WTC11 (cell line): ENCODE data around the gene ARMC9. TPM values are rescaled to one million over a fixed set of nuclear protein-coding genes. Genes with fewer than 3 reads are reported as not detected.

Source experiments
- ATAC-seq: fragments of 200-7000 bp; cut with Tn5 transposase; 2 replicates; pipeline ENCODE4 v1.10.0; 2021; ENCODE audit warnings: mild to moderate bottlenecking, moderate library complexity
- CTCF ChIA-PET: fragments of 300-600 bp; sonication (Branson Sonifier 250); formaldehyde crosslinking; loops from one replicate; lab custom pipeline; 2021; ENCODE audit warnings: antibody characterized with exemption; lab: Charles Lee
- POLR2A ChIA-PET: fragments of 350-600 bp; sonication (Branson Sonifier 250); formaldehyde crosslinking; loops from one replicate; lab custom pipeline; 2021; ENCODE audit warnings: antibody characterized with exemption; lab: Charles Lee
- DNase-seq: peaks from one replicate; pipeline ENCODE4 v3.0.0; 2021; ENCODE audit warnings: low spot score
- H3K27ac Mint-ChIP-seq: 2 replicates; pipeline ENCODE4 v1.8.0; 2021; ENCODE audit warnings: mixed read lengths
- H3K27me3 Mint-ChIP-seq: 2 replicates; pipeline ENCODE4 v1.8.0; 2021; ENCODE audit warnings: low read depth, mild to moderate bottlenecking, moderate library complexity, mixed read lengths
- H3K36me3 Mint-ChIP-seq: 2 replicates; pipeline ENCODE4 v1.8.0; 2021; ENCODE audit warnings: mixed read lengths
- H3K4me1 Mint-ChIP-seq: 2 replicates; pipeline ENCODE4 v1.8.0; 2022; ENCODE audit warnings: mixed read lengths
- H3K4me3 Mint-ChIP-seq: 2 replicates; pipeline ENCODE4 v1.8.0; 2021; ENCODE audit warnings: mild to moderate bottlenecking, moderate library complexity, mixed read lengths
- H3K9me3 Mint-ChIP-seq: 2 replicates; pipeline ENCODE4 v1.8.0; 2021; ENCODE audit warnings: mixed read lengths
- CREB1 ChIP-seq: sonication (generic); formaldehyde crosslinking; IDR thresholded peaks from 2 replicates; pipeline ENCODE4 v1.8.0; 2023; ENCODE audit warnings: mild to moderate bottlenecking, missing genetic modification reagents
- FOXJ3 ChIP-seq: sonication (generic); formaldehyde crosslinking; IDR thresholded peaks from 2 replicates; pipeline ENCODE4 v1.9.0; 2021; ENCODE audit warnings: missing genetic modification reagents, mild to moderate bottlenecking, borderline replicate concordance
- GABPB1 ChIP-seq: sonication (generic); formaldehyde crosslinking; IDR thresholded peaks from 2 replicates; pipeline ENCODE4 v1.8.1; 2023; ENCODE audit warnings: mild to moderate bottlenecking, missing genetic modification reagents
- HMGA2 ChIP-seq: fragments of 250-450 bp; sonication (Bioruptor Pico); IDR thresholded peaks from 2 replicates; pipeline ENCODE4 v1.4.0; 2021; ENCODE audit warnings: mild to moderate bottlenecking, moderate library complexity
- JUN ChIP-seq: sonication (generic); formaldehyde crosslinking; IDR thresholded peaks from 2 replicates; pipeline ENCODE4 v1.8.0; 2023; ENCODE audit warnings: mild to moderate bottlenecking, missing genetic modification reagents
- NR2C2 ChIP-seq: sonication (generic); formaldehyde crosslinking; IDR thresholded peaks from 2 replicates; pipeline ENCODE4 v1.8.0; 2022; ENCODE audit warnings: mild to moderate bottlenecking, missing genetic modification reagents
- SMAD4 ChIP-seq: sonication (generic); formaldehyde crosslinking; IDR thresholded peaks from 2 replicates; pipeline ENCODE4 v1.8.0; 2022; ENCODE audit warnings: mild to moderate bottlenecking, missing genetic modification reagents
- TCF7 ChIP-seq: sonication (generic); formaldehyde crosslinking; IDR thresholded peaks from 2 replicates; pipeline ENCODE4 v1.8.0; 2022; ENCODE audit warnings: mild to moderate bottlenecking, low read depth, missing genetic modification reagents, moderate library complexity
- ZBTB21 ChIP-seq: sonication (generic); formaldehyde crosslinking; IDR thresholded peaks from 2 replicates; pipeline ENCODE4 v1.8.1; 2023; ENCODE audit warnings: mild to moderate bottlenecking, missing genetic modification reagents, borderline replicate concordance
- ZNF138 ChIP-seq: sonication (generic); formaldehyde crosslinking; conservative IDR thresholded peaks from 2 replicates; pipeline ENCODE4 v1.8.1; 2022; ENCODE audit warnings: mild to moderate bottlenecking, moderate library complexity, missing genetic modification reagents
- ZNF232 ChIP-seq: sonication (generic); formaldehyde crosslinking; IDR thresholded peaks from 2 replicates; pipeline ENCODE4 v1.8.0; 2022; ENCODE audit warnings: mild to moderate bottlenecking, missing genetic modification reagents
- ZNF317 ChIP-seq: sonication (generic); formaldehyde crosslinking; IDR thresholded peaks from 2 replicates; pipeline ENCODE4 v1.8.1; 2023; ENCODE audit warnings: low read depth, mild to moderate bottlenecking, moderate library complexity, missing genetic modification reagents, borderline replicate concordance
- ZNF396 ChIP-seq: fragments of 250-450 bp; sonication (Bioruptor Pico); IDR thresholded peaks from 2 replicates; pipeline ENCODE4 v1.8.0; 2021; ENCODE audit warnings: mild to moderate bottlenecking, moderate library complexity, borderline replicate concordance
- ZNF416 ChIP-seq: fragments of 250-450 bp; sonication (Bioruptor Pico); IDR thresholded peaks from 2 replicates; pipeline ENCODE4 v1.9.0; 2021; ENCODE audit warnings: mild to moderate bottlenecking, inconsistent platforms
- total RNA-seq: library from RNA; stranded (reverse); gene quantifications from 3 replicates; pipeline ENCODE4 v1.2.3, GENCODE V29; 2021
- TF ChIP-seq, protein P1 (sequence below): sonication (generic); formaldehyde crosslinking; IDR thresholded peaks from 2 replicates; pipeline ENCODE4 v1.8.1; 2023; ENCODE audit warnings: mild to moderate bottlenecking, missing genetic modification reagents, moderate library complexity
- TF ChIP-seq, protein P2 (sequence below): sonication (generic); formaldehyde crosslinking; IDR thresholded peaks from 2 replicates; pipeline ENCODE4 v1.8.0; 2023; ENCODE audit warnings: missing genetic modification reagents
- TF ChIP-seq, protein P3 (sequence below): fragments of 250-450 bp; sonication (Bioruptor Pico); IDR thresholded peaks from 2 replicates; pipeline ENCODE4 v1.9.0; 2021; ENCODE audit warnings: moderate library complexity, mild to moderate bottlenecking, inconsistent platforms, borderline replicate concordance
- TF ChIP-seq, protein P4 (sequence below): sonication (generic); formaldehyde crosslinking; conservative IDR thresholded peaks from 2 replicates; pipeline ENCODE4 v1.8.1; 2023; ENCODE audit warnings: mild to moderate bottlenecking, low read depth, missing genetic modification reagents, moderate library complexity
- TF ChIP-seq, protein P5 (sequence below): sonication (generic); formaldehyde crosslinking; IDR thresholded peaks from 2 replicates; pipeline ENCODE4 v1.8.1; 2023; ENCODE audit warnings: mild to moderate bottlenecking, missing genetic modification reagents, borderline replicate concordance
- TF ChIP-seq, protein P6 (sequence below): sonication (generic); formaldehyde crosslinking; IDR thresholded peaks from 2 replicates; pipeline ENCODE4 v1.8.0; 2022; ENCODE audit warnings: mild to moderate bottlenecking, missing genetic modification reagents
- TF ChIP-seq, protein P7 (sequence below): fragments of 250-450 bp; sonication (Bioruptor Pico); conservative IDR thresholded peaks from 2 replicates; pipeline ENCODE4 v1.9.0; 2021; ENCODE audit warnings: mild to moderate bottlenecking
- TF ChIP-seq, protein P8 (sequence below): sonication (generic); formaldehyde crosslinking; IDR thresholded peaks from 2 replicates; pipeline ENCODE4 v1.8.1; 2023; ENCODE audit warnings: mild to moderate bottlenecking, missing genetic modification reagents

Gene ARMC9
- total RNA-seq, 1 experiment from 2014 or later: 34.9 TPM

DNA sequence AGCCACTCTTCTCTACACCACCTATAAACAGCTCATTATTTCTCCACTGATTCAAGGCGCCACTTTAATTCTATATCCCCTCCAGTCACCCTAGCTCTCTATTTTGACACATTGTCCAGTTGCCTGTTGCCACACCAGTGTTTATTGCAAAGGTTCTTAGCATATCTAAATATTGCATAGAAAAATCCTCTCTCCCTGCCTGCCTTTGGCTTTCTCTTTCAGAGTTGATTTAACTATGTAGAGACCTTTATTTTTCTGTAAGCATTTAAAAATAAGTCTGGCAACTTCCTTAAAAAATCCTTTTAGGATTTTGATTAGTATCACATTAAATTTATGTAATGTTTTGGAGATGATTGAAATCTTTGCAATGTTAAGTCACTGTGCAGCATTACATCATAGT lies 149.2 kb downstream of the ARMC9 start:
- H3K4me3 Mint-ChIP-seq: no peak overlapping the region
- ATAC-seq: no peak
- POLR2A ChIA-PET: interaction anchor here (0.9 kb wide), 1 partner anchor 93 kb away, joined by 3 read pairs; no protein-coding TSS in a partner anchor
- TF ChIP-seq NR2C2 (CRISPR knock-in tag): no peak
- TF ChIP-seq TCF7 (CRISPR knock-in tag): no peak
- TF ChIP-seq ZNF396 (CRISPR knock-in tag): no peak
- no peak for TF ChIP-seq ZNF317 (CRISPR knock-in tag)
- TF ChIP-seq, protein P1, sequence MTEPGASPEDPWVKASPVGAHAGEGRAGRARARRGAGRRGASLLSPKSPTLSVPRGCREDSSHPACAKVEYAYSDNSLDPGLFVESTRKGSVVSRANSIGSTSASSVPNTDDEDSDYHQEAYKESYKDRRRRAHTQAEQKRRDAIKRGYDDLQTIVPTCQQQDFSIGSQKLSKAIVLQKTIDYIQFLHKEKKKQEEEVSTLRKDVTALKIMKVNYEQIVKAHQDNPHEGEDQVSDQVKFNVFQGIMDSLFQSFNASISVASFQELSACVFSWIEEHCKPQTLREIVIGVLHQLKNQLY (CRISPR knock-in tag): no peak
- TF ChIP-seq GABPB1 (CRISPR knock-in tag): no peak
- TF ChIP-seq, protein P2, sequence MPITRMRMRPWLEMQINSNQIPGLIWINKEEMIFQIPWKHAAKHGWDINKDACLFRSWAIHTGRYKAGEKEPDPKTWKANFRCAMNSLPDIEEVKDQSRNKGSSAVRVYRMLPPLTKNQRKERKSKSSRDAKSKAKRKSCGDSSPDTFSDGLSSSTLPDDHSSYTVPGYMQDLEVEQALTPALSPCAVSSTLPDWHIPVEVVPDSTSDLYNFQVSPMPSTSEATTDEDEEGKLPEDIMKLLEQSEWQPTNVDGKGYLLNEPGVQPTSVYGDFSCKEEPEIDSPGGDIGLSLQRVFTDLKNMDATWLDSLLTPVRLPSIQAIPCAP: no peak
- TF ChIP-seq, protein P3, sequence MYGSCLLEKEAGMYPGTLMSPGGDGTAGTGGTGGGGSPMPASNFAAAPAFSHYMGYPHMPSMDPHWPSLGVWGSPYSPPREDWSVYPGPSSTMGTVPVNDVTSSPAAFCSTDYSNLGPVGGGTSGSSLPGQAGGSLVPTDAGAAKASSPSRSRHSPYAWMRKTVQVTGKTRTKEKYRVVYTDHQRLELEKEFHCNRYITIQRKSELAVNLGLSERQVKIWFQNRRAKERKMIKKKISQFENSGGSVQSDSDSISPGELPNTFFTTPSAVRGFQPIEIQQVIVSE (CRISPR knock-in tag): no peak
- no peak for TF ChIP-seq CREB1 (CRISPR knock-in tag)
- TF ChIP-seq, protein P4, sequence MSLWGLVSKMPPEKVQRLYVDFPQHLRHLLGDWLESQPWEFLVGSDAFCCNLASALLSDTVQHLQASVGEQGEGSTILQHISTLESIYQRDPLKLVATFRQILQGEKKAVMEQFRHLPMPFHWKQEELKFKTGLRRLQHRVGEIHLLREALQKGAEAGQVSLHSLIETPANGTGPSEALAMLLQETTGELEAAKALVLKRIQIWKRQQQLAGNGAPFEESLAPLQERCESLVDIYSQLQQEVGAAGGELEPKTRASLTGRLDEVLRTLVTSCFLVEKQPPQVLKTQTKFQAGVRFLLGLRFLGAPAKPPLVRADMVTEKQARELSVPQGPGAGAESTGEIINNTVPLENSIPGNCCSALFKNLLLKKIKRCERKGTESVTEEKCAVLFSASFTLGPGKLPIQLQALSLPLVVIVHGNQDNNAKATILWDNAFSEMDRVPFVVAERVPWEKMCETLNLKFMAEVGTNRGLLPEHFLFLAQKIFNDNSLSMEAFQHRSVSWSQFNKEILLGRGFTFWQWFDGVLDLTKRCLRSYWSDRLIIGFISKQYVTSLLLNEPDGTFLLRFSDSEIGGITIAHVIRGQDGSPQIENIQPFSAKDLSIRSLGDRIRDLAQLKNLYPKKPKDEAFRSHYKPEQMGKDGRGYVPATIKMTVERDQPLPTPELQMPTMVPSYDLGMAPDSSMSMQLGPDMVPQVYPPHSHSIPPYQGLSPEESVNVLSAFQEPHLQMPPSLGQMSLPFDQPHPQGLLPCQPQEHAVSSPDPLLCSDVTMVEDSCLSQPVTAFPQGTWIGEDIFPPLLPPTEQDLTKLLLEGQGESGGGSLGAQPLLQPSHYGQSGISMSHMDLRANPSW (CRISPR knock-in tag): no peak
- TF ChIP-seq ZNF232 (CRISPR knock-in tag): no peak
- no peak for TF ChIP-seq ZNF416 (CRISPR knock-in tag)
- TF ChIP-seq HMGA2 (CRISPR knock-in tag): no peak
- TF ChIP-seq FOXJ3 (CRISPR knock-in tag): no peak
- no peak for TF ChIP-seq JUN (CRISPR knock-in tag)
- no peak for TF ChIP-seq ZBTB21 (CRISPR knock-in tag)
- no peak for TF ChIP-seq SMAD4 (CRISPR knock-in tag)
- peaks cover 6% of the 10 kb centered on the region for H3K36me3 Mint-ChIP-seq
- H3K4me1 Mint-ChIP-seq: peaks cover 14% of the 10 kb centered on the region
- DNase-seq: no peak
- no peaks in the 10 kb centered on the region for H3K9me3 Mint-ChIP-seq
- no peaks in the 10 kb centered on the region for H3K27me3 Mint-ChIP-seq
- CTCF ChIA-PET: interaction anchor here (0.8 to 1.0 kb wide), 2 partner anchors 9 to 104 kb away, joined by 3 read pairs; no protein-coding TSS in a partner anchor
- H3K27ac Mint-ChIP-seq: no peak overlapping the region

DNA sequence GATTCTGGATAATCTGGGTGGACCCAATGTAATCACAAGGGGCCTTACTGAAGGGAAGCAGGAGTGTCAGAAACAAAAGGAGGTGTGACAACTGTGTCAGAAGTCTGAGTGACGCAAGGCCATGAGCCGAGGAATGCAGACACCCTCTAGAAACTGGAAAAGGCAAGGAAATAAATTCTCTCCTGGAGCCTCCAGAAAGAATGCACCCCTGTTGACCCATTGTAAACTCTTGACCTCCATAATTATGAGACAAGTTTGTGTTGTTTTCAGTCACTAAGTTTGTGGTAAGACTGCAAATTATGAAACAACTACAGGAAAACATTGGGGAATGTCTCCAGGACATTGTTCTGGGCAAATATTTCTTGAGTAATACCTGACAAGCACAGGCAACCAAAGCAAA lies 149.7 kb downstream of the ARMC9 start:
- ChIA-PET POLR2A (no interaction called here), CTCF (no interaction called here)
- Mint-ChIP-seq H3K27me3 (no peaks in the 10 kb centered on the region), H3K4me1 (peaks cover 14% of the 10 kb centered on the region), H3K36me3 (peaks cover 6% of the 10 kb centered on the region), H3K27ac (peak overlapping the region; percentile 34), H3K4me3 (no peak overlapping the region), H3K9me3 (no peaks in the 10 kb centered on the region)
- no peak for ATAC-seq
- DNase-seq: no peak
- TF ChIP-seq, protein P5, sequence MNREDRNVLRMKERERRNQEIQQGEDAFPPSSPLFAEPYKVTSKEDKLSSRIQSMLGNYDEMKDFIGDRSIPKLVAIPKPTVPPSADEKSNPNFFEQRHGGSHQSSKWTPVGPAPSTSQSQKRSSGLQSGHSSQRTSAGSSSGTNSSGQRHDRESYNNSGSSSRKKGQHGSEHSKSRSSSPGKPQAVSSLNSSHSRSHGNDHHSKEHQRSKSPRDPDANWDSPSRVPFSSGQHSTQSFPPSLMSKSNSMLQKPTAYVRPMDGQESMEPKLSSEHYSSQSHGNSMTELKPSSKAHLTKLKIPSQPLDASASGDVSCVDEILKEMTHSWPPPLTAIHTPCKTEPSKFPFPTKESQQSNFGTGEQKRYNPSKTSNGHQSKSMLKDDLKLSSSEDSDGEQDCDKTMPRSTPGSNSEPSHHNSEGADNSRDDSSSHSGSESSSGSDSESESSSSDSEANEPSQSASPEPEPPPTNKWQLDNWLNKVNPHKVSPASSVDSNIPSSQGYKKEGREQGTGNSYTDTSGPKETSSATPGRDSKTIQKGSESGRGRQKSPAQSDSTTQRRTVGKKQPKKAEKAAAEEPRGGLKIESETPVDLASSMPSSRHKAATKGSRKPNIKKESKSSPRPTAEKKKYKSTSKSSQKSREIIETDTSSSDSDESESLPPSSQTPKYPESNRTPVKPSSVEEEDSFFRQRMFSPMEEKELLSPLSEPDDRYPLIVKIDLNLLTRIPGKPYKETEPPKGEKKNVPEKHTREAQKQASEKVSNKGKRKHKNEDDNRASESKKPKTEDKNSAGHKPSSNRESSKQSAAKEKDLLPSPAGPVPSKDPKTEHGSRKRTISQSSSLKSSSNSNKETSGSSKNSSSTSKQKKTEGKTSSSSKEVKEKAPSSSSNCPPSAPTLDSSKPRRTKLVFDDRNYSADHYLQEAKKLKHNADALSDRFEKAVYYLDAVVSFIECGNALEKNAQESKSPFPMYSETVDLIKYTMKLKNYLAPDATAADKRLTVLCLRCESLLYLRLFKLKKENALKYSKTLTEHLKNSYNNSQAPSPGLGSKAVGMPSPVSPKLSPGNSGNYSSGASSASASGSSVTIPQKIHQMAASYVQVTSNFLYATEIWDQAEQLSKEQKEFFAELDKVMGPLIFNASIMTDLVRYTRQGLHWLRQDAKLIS (CRISPR knock-in tag): no peak
- TF ChIP-seq ZNF138 (CRISPR knock-in tag): no peak
- TF ChIP-seq NR2C2 (CRISPR knock-in tag): no peak
- TF ChIP-seq, protein P6, sequence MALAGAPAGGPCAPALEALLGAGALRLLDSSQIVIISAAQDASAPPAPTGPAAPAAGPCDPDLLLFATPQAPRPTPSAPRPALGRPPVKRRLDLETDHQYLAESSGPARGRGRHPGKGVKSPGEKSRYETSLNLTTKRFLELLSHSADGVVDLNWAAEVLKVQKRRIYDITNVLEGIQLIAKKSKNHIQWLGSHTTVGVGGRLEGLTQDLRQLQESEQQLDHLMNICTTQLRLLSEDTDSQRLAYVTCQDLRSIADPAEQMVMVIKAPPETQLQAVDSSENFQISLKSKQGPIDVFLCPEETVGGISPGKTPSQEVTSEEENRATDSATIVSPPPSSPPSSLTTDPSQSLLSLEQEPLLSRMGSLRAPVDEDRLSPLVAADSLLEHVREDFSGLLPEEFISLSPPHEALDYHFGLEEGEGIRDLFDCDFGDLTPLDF (CRISPR knock-in tag): no peak
- TF ChIP-seq, protein P7, sequence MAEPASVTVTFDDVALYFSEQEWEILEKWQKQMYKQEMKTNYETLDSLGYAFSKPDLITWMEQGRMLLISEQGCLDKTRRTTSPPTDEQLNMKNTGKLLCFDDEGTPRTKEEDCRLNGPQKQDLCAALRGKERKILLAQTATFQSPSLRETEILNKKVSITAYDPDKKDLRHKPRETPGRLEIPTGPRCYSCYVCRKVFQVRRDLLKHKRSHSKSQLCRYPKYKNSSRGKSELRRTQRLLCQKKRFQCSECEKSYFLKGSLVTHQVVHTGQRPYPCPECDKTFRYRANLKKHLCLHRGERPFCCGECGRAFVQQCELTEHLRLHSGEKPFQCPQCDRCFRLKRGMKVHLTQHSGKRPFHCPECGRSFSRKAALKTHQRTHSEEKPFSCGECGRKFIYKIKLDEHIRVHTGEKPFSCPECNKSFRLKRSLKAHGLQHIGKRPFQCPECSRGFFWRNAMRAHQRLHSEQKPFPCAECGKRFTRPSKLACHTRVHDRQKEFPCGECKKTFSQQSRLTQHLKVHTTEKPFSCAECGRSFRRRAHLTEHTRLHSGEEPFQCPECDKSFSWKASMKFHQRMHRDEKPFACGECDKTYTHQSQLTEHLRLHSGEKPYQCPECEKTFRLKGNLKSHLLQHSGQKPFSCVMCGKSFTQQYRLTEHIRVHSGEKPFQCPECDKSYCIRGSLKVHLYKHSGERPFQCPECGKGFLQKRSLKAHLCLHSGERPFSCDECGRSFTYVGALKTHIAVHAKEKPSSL (CRISPR knock-in tag): no peak
- TF ChIP-seq, protein P8, sequence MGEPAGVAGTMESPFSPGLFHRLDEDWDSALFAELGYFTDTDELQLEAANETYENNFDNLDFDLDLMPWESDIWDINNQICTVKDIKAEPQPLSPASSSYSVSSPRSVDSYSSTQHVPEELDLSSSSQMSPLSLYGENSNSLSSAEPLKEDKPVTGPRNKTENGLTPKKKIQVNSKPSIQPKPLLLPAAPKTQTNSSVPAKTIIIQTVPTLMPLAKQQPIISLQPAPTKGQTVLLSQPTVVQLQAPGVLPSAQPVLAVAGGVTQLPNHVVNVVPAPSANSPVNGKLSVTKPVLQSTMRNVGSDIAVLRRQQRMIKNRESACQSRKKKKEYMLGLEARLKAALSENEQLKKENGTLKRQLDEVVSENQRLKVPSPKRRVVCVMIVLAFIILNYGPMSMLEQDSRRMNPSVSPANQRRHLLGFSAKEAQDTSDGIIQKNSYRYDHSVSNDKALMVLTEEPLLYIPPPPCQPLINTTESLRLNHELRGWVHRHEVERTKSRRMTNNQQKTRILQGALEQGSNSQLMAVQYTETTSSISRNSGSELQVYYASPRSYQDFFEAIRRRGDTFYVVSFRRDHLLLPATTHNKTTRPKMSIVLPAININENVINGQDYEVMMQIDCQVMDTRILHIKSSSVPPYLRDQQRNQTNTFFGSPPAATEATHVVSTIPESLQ (CRISPR knock-in tag): no peak
